NT2/D1 (cell line): ENCODE measurements around the gene EXOC3L1.

Experiments used
- SUZ12 ChIP-seq: IDR thresholded peaks from 2 replicates; pipeline ENCODE4 v1.6.1; 2011; ENCODE audit not compliant: insufficient read length, insufficient read depth; ENCODE audit errors: extremely low read depth
- YY1 ChIP-seq: IDR thresholded peaks from 2 replicates; pipeline ENCODE4 v1.6.1; 2011; ENCODE audit not compliant: insufficient read length, insufficient read depth
- ZNF274 ChIP-seq: IDR thresholded peaks from 2 replicates; pipeline ENCODE4 v1.6.1; 2011; ENCODE audit warnings: mild to moderate bottlenecking, low read depth, low read length

GRCh38 chr16:67164599-67165061 is 25.3 kb downstream of the EXOC3L1 start, which contains the start of gene HSF4:
- TF ChIP-seq ZNF274 (no peak), YY1 (no peak), SUZ12 (no peak)
